ENCODE measurements around the gene PRRT1B.
A peak's percentile ranks its signal among the peaks of the same experiment; 100 is the strongest.

Gene PRRT1B

DNA sequence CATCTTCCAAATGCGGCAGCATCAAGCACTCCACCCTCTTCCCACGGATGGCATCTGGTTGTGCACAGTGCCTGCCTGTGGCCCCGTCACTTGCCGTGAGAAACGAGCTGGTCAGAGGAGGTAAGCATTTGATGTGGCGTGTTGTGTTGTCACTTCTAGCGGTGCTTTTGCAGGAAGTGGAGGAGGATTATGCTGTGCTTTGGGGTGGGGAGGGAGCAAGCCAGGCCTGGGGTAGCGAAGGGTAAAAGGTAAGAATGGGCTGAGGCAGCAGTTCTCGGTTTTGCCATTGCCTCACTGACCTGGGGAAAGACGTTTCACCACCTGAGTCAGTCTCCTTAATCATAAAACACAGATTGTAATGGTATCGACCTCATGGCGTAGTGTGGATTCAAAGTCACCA, 44.9 kb upstream of the PRRT1B start:
- TF ChIP-seq, protein P1, sequence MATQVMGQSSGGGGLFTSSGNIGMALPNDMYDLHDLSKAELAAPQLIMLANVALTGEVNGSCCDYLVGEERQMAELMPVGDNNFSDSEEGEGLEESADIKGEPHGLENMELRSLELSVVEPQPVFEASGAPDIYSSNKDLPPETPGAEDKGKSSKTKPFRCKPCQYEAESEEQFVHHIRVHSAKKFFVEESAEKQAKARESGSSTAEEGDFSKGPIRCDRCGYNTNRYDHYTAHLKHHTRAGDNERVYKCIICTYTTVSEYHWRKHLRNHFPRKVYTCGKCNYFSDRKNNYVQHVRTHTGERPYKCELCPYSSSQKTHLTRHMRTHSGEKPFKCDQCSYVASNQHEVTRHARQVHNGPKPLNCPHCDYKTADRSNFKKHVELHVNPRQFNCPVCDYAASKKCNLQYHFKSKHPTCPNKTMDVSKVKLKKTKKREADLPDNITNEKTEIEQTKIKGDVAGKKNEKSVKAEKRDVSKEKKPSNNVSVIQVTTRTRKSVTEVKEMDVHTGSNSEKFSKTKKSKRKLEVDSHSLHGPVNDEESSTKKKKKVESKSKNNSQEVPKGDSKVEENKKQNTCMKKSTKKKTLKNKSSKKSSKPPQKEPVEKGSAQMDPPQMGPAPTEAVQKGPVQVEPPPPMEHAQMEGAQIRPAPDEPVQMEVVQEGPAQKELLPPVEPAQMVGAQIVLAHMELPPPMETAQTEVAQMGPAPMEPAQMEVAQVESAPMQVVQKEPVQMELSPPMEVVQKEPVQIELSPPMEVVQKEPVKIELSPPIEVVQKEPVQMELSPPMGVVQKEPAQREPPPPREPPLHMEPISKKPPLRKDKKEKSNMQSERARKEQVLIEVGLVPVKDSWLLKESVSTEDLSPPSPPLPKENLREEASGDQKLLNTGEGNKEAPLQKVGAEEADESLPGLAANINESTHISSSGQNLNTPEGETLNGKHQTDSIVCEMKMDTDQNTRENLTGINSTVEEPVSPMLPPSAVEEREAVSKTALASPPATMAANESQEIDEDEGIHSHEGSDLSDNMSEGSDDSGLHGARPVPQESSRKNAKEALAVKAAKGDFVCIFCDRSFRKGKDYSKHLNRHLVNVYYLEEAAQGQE (IDR thresholded peaks at IDR 0.05; ENCODE audit: insufficient read depth in 1 of 2, low read depth in 2 of 2, low read length in 2 of 2), result no peak
- no peak for TF ChIP-seq SIN3A (IDR thresholded peaks at IDR 0.05; ENCODE audit: borderline replicate concordance, insufficient read depth, low read length)
- TF ChIP-seq FOXP2 (optimal IDR thresholded peaks at IDR 0.05; ENCODE audit: borderline replicate concordance, extremely low read depth, extremely low read length, insufficient read depth), result no peak

DNA sequence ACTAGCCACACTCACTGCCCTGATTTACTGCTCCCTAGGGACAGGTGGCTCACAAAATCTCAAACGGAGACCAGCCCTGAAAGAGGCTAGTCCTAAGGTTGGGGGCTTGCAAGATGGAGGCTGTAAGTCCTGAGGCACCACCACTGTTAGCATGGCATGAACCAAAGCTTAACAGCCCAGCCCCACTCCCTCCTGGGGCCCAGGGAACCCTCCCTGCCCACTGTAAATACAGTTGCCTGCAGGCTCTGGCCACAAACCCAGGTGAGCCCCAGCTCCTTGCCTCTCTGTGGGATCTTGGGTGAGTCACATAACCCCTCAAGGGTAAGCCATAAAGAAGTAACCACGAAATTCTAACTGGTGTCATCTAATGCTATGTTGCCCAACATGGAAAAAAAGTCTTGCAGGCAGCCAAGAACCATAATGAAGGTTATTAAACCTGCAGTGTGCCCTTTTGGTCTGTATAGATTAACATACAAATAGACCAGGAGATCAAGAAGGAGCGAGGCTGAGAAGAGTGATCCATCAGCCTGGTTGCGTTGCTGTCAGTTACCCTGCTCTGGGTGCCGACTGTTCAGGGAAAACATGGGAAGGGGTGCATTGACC, 44.3 kb upstream of the PRRT1B start:
- TF ChIP-seq POLR2AphosphoS5 (IDR thresholded peaks at IDR 0.05; ENCODE audit: low read depth, low read length) (no peak; the same call in 1 of the 2 replicates), TAF1 (IDR thresholded peaks at IDR 0.05; ENCODE audit: borderline replicate concordance, insufficient read depth, low read length) (no peak), SIN3A (IDR thresholded peaks at IDR 0.05; ENCODE audit: borderline replicate concordance, insufficient read depth, low read length) (no peak)
- TF ChIP-seq, protein P1 (IDR thresholded peaks at IDR 0.05; ENCODE audit: insufficient read depth in 1 of 2, low read depth in 2 of 2, low read length in 2 of 2), result no peak

DNA sequence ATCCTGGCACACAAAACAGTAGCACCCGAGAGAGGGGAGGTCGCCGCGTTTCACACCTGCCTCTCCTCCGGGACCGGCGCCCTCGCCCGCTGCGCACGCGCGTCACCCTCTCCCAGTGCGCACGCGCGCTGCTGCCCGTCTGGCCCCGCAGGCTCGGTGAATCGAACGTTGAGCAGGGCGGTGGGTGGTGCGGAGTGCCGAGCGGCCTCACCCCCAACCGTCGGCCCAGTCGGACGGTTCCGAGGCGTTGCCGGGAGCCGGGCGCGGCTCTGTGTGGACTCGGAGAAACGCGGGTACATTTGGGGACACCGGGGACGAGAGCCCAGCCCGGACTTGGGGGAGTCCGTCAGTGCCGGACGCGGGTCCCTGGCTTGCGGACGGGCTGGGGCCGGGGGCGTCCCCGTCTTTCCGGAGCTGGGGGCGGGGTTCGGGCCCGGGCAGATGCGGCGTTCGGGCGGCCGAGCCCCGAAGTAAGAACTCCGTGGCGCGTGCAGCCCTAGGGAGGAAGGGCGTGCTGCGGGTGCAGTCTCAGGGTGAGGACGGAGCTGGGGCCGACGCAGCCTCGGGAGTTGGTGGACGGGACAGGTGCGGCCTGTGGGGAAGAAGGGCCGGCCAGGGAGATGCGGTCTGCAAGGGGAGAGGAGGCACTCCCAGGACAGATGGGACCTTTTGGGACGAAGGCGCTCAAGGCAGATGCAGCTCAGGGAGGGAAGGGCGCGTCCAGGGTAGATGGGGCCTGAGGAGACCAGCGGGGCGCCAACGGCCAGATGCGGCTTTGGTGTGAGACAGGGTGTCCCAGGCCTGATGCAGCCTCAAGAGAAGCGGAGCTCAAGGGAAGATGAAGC, 42.3 kb upstream of the PRRT1B start, which contains the start of gene POMT1:
Gene POMT1 (plus strand): TSS at position 138 of the 845 bp plus-strand sequence. CDS start 1,301 bp downstream, outside the sequence.
- TF ChIP-seq POLR2AphosphoS5 (IDR thresholded peaks at IDR 0.05; ENCODE audit: low read depth, low read length) (peak; percentile 78), SIN3A (IDR thresholded peaks at IDR 0.05; ENCODE audit: borderline replicate concordance, insufficient read depth, low read length) (no peak), TAF1 (IDR thresholded peaks at IDR 0.05; ENCODE audit: borderline replicate concordance, insufficient read depth, low read length) (peak; percentile 41; the same call in 1 of the 2 replicates)

DNA sequence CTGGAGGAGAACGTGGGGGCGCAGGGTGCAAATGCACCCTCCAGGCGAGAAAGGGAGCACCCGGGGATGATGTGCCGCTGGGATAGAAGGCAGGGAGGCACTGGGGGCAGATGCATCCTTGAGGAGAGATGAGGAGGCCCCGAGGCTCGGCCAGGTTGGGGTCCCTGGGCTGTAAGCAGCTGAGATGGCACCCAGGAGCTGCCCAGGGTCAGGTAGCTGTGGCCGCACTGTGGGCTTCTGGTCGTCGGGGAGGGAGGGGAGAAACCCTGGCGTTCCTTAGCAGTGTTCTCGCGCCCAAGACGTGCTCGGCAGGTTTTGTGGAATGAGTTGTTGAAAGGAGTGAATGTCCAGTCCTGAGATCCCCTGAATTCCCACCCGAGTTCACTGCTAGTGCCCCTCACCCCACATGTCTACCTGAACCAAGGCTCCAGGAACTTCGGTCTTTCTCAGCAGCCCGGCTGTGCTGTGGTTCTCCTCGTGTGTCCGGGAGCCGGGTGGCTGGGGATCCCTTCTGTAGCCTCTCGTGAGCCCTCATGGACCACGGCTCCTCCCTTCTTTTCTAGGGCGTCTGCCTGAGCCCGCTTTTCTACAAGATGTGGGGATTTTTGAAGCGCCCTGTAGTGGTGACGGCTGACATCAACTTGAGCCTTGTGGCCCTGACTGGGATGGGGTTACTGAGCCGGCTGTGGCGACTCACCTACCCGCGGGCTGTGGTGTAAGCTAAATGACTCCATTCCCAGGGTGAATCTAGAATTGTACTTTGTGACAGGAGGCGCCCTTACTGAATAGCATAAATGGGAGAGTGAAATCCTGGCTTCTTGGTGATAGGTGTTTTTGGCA, 41.5 kb upstream of the PRRT1B start:
- TF ChIP-seq TAF1 (IDR thresholded peaks at IDR 0.05; ENCODE audit: borderline replicate concordance, insufficient read depth, low read length), result no peak
- TF ChIP-seq POLR2AphosphoS5 (IDR thresholded peaks at IDR 0.05; ENCODE audit: low read depth, low read length), result no peak
- no peak for TF ChIP-seq SIN3A (IDR thresholded peaks at IDR 0.05; ENCODE audit: borderline replicate concordance, insufficient read depth, low read length)
- TF ChIP-seq, protein P1 (IDR thresholded peaks at IDR 0.05; ENCODE audit: insufficient read depth in 1 of 2, low read depth in 2 of 2, low read length in 2 of 2), result no peak
- TF ChIP-seq FOXP2 (optimal IDR thresholded peaks at IDR 0.05; ENCODE audit: borderline replicate concordance, extremely low read depth, extremely low read length, insufficient read depth), result no peak

DNA sequence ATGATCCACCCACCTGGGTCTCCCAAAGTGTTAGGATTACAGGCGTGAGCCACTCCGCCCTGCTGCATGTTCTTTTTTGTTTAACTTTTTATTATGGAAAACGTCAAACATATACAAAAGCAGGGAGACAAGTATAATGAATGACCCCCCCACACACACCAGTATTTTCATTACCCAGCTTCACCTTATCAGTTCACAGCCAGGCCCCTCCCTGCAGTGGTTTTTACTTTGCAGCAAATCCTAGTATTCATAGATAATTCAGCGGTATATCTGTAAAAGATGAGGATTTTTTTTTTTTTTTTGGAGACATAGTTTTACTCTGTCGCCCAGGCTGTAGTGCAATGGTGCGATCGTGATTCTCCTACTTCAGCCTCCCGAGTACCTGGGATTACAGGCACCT, 40.3 kb upstream of the PRRT1B start:
- TF ChIP-seq, protein P1 (IDR thresholded peaks at IDR 0.05; ENCODE audit: insufficient read depth in 1 of 2, low read depth in 2 of 2, low read length in 2 of 2), result no peak
- no peak for TF ChIP-seq TAF1 (IDR thresholded peaks at IDR 0.05; ENCODE audit: borderline replicate concordance, insufficient read depth, low read length)
- TF ChIP-seq SIN3A (IDR thresholded peaks at IDR 0.05; ENCODE audit: borderline replicate concordance, insufficient read depth, low read length), result no peak
- TF ChIP-seq FOXP2 (optimal IDR thresholded peaks at IDR 0.05; ENCODE audit: borderline replicate concordance, extremely low read depth, extremely low read length, insufficient read depth), result no peak
- TF ChIP-seq POLR2AphosphoS5 (IDR thresholded peaks at IDR 0.05; ENCODE audit: low read depth, low read length), result no peak
